ENCODE data around the gene FAM151A.
A peak's percentile ranks its signal among the peaks of the same experiment; 100 is the strongest.

FAM151A gene

GRCh38 chr1:54623216-54624007, at the start of gene FAM151A:
Gene FAM151A, minus strand, starts transcription at chr1:54623525. Its CDS starts 130 bp downstream, at chr1:54623395.
- no peak within 1 kb of the TSS for H3K4me3 ChIP-seq (ENCODE audit: low read depth, low read length)
- no peak for DNase-seq (ENCODE audit: low read depth, low spot score)
- CTCF ChIA-PET, result no interaction called here
- POLR2A ChIA-PET, result no interaction called here
- TF ChIP-seq, protein P1, sequence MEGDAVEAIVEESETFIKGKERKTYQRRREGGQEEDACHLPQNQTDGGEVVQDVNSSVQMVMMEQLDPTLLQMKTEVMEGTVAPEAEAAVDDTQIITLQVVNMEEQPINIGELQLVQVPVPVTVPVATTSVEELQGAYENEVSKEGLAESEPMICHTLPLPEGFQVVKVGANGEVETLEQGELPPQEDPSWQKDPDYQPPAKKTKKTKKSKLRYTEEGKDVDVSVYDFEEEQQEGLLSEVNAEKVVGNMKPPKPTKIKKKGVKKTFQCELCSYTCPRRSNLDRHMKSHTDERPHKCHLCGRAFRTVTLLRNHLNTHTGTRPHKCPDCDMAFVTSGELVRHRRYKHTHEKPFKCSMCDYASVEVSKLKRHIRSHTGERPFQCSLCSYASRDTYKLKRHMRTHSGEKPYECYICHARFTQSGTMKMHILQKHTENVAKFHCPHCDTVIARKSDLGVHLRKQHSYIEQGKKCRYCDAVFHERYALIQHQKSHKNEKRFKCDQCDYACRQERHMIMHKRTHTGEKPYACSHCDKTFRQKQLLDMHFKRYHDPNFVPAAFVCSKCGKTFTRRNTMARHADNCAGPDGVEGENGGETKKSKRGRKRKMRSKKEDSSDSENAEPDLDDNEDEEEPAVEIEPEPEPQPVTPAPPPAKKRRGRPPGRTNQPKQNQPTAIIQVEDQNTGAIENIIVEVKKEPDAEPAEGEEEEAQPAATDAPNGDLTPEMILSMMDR (IDR thresholded peaks at IDR 0.05; ENCODE audit: insufficient read depth, low read length, missing control alignments), result no peak

GRCh38 chr1:54671985-54672608, 48.8 kb upstream of the FAM151A start:
- no peak for DNase-seq (ENCODE audit: low read depth, low spot score)
- TF ChIP-seq, protein P1 (IDR thresholded peaks at IDR 0.05; ENCODE audit: insufficient read depth, low read length, missing control alignments), result peak; percentile 84
- H3K4me3 ChIP-seq (ENCODE audit: low read depth, low read length), result no peak overlapping the region
- POLR2A ChIA-PET, result no interaction called here
- CTCF ChIA-PET, result interaction anchor here (0.6 to 2.9 kb wide), 17 partner anchors 8 to 750 kb away, joined by 3 to 12 read pairs (median 3); partner anchors contain the start of gene TTC22

DNA sequence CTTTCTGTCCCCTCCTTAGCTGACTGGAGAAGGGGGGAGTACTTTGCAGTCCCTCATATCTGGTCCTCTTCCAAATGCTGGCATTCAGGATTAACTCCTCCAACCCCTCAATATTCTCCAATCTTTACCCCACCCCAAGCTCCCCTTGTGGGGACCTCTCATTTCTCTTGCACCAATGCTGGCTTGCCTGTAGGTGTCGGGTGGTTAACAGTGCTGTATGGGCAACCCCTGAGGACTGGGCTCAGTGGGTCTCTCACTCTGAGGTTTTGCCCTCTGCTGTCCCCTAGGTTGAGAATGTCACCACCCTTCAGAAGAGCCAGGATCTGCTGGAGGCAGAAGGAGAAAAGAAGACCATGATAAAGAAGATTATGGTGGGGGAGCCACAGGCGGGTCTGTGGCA, 45.2 kb upstream of the FAM151A start:
- DNase-seq (ENCODE audit: low read depth, low spot score), result no peak
- TF ChIP-seq, protein P1 (IDR thresholded peaks at IDR 0.05; ENCODE audit: insufficient read depth, low read length, missing control alignments), result no peak
- ChIA-PET POLR2A (no interaction called here), CTCF (interaction anchor here (0.7 to 1.7 kb wide), 4 partner anchors 10 to 328 kb away, joined by 3 to 4 read pairs (median 3); no protein-coding TSS in a partner anchor)
- no peak overlapping the region for H3K4me3 ChIP-seq (ENCODE audit: low read depth, low read length)

DNA sequence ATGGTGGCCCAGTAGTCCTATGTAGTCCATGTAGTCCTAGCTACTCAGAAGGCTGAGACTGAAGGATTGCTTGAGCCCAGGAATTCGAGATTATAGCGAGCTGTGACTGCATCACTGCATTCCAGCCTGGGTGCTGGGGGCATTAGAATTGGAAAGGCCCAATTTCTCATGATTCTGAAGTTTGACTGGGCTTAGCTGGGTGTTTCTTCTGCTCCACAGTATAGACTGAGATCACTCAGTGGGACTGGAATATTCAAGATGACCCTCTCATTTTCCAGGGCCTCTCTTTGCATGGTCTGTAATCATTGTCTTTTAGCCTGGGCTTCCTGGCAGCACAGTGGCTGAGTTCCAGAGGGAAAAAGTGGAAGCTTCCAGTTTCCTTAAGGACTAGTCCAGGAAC, 44.5 kb upstream of the FAM151A start:
- ChIA-PET CTCF (interaction anchor here (0.9 to 1.7 kb wide), 3 partner anchors 9 to 179 kb away, joined by 3 to 4 read pairs (median 3); no protein-coding TSS in a partner anchor), POLR2A (no interaction called here)
- H3K4me3 ChIP-seq (ENCODE audit: low read depth, low read length), result no peak overlapping the region
- DNase-seq (ENCODE audit: low read depth, low spot score), result no peak
- TF ChIP-seq, protein P1 (IDR thresholded peaks at IDR 0.05; ENCODE audit: insufficient read depth, low read length, missing control alignments), result no peak

GRCh38 chr1:54666333-54666732, 43.0 kb upstream of the FAM151A start:
- no peak for DNase-seq (ENCODE audit: low read depth, low spot score)
- ChIA-PET POLR2A (no interaction called here), CTCF (no interaction called here)
- no peak overlapping the region for H3K4me3 ChIP-seq (ENCODE audit: low read depth, low read length)
- TF ChIP-seq, protein P1 (IDR thresholded peaks at IDR 0.05; ENCODE audit: insufficient read depth, low read length, missing control alignments), result no peak

- CTCF ChIA-PET, result no interaction called here
- H3K4me3 ChIP-seq (ENCODE audit: low read depth, low read length), result no peak overlapping the region
- POLR2A ChIA-PET, result no interaction called here
- no peak for DNase-seq (ENCODE audit: low read depth, low spot score)
- TF ChIP-seq, protein P1 (IDR thresholded peaks at IDR 0.05; ENCODE audit: insufficient read depth, low read length, missing control alignments), result no peak
Observed at GRCh38 chr1:54665852-54666251, 42.5 kb upstream of the FAM151A start.
